ENCODE measurements around the gene CLEC17A.
A peak's percentile ranks its signal among the peaks of the same experiment; 100 is the strongest.
"Not testable (repeated sequence)": the region's sequence is repeated elsewhere in the genome, so short reads cannot be mapped to it uniquely, and the experiment has no call there.

CLEC17A gene

DNA sequence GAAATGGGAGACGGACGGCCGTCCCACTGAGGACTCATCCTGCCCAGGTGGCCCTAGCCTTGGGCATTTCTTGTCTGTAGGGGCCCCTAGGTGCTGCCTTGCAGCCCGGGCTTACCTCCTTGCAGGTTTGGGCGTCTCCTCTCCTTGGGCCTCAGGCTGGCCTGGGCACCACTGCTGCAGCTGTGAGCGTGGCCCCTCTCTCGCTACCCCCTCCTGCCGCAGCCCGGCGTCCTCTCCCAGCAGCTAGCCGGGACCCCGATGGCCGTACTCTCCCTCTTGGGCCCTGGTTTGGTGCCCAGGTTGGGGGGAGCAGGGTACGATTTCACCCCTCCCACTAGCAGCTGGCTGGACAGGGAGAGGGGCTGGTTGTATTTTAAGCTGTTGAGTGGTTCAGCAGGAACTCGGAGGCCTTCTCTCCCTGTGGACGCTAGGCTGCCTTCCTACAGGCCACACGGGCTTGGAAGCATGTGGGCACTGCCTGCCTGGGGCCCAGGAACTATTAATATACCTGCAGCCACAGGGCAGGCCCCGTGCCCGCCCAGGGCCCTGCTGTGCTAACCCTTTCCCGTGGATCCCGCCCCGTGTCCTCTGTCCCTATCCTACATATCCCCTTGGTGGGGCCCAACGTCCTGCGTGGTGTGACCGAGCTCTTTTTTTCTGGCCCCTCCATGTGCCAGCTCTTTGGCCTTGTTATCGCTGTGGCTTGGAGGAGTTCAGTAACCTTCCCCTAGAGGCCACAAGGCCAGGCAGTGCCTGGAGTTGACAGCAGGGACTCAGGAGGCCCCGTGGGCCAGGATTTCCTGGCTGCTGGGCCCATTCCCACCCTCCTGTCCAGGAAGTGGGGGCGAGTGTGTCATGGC lies 22.7 kb upstream of the CLEC17A start:
- no peak for DNase-seq

DNA sequence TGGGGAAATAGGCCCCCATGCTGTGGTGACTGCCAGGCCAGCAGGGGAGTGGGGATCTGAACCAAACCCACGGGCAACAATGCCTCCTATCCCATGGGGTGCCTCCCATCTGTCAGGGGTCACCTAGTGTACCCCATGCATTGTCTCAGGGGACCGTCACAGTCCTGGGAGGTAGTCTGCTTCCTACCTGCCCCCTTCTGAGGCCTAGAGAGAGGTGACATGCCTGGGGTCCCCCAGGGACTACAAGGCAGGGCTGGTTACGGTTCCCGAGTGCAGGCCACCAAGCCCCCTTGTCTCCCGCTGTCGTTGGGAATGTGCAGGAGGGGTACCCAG lies 22.1 kb upstream of the CLEC17A start:
- no peak for DNase-seq

DNA sequence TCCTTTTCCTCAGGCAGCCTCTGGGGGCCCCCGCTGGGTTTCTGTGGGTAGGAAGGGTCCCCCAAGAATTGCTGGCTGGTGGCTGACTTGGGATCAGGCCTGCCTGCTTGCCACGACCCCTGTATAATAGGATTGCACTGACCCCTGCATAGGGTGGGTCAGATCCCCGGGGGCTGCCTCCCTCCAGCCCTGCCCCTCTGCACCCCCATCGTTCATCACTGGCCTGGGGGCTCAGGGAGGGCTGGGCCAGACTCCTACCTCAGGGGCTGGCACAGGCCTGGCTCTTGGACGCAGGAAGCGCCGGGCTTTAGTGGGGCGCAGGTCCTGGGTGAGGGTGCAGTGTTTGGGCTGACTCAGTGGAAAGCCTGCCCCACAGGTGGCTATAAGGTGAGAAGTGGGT lies 21.6 kb upstream of the CLEC17A start:
- no peak for DNase-seq

DNA sequence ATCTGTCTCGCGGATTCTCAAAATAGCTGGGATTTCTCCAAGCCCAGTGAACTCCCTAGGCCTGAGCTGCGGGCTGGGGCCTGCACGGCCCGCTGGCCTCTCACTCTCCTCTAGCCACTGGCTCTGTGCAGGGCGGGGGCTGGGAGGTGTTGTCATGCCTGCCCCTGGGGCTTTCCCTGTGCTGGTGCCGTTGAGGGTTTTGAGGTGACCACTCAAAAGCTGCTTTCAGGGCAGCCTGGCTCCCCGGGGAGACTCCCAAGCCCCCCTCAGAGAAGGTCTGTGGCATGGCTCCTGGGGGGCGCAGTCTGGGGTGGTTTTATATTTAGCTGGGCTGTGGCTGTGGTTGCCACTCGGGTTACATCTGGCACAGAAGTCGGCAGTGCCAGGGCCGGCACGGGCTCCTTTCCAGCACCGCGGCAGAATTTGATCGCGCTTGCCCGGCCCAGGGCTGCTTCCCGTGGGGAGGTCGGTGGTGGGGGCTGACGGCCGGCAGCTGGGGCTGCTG lies 21.0 kb upstream of the CLEC17A start:
- DNase-seq: no peak

DNA sequence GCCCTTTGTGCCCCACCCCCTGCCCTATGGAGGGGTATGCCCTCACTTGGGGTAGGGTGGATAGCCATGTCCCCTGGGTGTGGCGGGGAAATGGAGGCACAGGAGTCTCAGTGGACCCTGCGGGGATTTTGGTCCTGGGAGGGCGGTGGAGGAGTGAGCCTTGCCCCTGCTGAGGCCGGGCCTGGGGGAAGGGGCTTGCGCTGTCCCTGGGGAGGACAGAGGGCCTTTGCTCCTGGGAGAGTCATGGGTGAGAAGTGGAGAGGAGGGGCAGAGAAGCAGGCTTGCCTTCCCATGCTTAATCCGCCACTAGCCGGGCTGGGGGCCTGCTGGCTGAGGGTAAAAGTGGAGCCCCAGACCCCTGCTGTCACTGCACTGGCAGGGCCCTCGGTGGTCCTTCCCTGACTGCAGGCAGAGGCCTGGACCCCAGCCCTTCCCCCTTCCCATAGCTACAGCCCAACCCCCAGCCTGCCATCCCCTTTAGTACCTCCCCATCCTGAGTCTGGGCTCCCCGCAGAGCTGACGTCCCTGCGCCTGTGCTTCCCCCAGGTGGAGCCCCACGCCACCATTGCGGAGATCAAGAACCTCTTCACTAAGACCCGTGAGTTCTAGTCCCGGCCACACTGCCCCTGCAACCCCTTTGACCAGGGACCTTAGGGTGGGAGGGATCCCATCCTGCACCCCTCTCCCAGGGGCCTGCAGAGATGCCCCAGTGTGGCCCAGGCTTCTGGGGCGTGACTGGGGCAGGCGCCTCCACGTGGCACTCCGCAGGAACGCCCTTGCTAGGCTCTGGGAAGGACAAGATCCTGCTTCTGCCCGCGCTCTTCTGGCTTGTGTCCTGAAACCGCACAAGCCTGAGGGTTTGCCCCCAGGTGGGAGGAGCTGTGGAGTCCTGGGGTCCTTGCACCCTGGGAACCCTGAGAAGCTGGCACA lies 20.0 kb upstream of the CLEC17A start:
- no peak for DNase-seq

DNA sequence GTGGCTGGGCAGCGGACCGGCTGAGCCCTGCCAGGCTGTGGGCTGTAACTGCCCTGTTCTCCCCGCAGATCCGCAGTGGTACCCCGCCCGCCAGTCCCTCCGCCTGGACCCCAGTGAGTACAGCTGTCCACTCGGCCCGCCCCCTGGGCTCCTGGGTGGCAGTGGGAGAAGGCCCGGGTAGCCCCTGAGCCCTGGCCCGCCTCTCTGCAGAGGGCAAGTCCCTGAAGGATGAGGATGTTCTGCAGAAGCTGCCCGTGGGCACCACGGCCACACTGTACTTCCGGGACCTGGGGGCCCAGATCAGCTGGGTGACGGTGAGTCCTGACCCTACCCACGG lies 19.3 kb upstream of the CLEC17A start:
- DNase-seq: no peak

DNA sequence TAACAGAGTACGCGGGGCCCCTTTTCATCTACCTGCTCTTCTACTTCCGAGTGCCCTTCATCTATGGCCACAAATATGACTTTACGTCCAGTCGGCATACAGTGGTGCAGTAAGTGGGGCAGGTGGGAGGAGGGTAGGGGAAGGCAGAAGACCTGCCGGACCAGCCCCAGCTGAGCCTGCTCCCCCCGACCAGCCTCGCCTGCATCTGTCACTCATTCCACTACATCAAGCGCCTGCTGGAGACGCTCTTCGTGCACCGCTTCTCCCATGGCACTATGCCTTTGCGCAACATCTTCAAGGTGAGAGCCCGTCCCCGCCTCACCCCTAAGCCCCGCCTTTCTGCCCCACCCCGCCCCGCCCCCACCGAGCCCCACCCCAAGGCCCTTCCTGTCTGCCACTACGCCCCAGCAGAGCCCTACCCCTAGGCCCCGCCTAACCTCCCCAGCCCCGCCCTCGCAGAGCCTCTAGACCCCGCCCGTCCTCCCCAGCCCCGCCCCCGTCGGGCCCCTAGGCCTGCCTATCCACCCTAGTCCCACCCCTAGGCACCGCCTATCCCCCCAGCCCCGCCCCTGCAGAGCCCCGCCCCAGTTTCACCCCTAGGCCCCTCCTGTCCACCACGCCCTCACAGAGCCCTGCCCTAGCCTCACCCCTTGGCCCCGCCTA lies 18.8 kb upstream of the CLEC17A start:
- peak; percentile 21 for DNase-seq

DNA sequence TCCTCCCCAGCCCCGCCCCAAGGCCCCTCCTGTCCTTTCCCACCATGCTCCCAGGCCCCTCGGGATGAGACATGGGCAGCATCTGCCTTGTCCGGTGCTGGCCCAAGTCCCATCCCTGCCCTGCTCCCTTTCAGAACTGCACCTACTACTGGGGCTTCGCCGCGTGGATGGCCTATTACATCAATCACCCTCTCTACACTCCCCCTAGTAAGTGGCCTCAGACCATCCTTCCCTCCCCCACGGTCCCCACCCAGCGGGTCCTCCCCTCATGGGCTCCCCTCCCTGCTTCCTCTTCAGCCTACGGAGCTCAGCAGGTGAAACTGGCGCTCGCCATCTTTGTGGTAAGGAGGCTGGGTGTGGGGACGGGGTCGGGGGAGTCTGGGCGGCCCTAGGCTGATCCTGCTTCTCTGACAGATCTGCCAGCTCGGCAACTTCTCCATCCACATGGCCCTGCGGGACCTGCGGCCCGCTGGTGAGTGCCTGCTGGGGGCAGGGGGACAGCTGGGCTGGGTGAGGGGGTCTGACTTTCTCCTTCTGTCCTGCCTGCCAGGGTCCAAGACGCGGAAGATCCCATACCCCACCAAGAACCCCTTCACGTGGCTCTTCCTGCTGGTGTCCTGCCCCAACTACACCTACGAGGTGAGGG lies 18.1 kb upstream of the CLEC17A start:
- not testable (repeated sequence) for DNase-seq

DNA sequence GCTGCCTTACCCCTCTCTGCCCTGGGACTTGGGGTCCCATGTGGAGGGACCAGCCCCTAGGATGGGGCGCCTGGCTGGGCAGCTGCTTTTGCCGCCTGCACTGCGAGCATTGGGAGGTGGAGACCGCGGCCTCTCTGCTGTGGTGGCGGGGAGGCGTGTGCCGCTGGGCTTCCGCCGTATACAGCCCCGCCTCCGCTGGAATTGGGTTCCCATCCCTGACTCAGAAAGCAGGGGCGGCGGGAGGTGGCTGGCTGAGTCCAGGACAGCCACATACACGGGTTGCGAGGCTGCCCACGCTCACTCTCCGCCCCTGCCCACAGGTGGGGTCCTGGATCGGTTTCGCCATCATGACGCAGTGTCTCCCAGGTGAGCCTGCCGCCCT lies 17.6 kb upstream of the CLEC17A start:
- no peak for DNase-seq

DNA sequence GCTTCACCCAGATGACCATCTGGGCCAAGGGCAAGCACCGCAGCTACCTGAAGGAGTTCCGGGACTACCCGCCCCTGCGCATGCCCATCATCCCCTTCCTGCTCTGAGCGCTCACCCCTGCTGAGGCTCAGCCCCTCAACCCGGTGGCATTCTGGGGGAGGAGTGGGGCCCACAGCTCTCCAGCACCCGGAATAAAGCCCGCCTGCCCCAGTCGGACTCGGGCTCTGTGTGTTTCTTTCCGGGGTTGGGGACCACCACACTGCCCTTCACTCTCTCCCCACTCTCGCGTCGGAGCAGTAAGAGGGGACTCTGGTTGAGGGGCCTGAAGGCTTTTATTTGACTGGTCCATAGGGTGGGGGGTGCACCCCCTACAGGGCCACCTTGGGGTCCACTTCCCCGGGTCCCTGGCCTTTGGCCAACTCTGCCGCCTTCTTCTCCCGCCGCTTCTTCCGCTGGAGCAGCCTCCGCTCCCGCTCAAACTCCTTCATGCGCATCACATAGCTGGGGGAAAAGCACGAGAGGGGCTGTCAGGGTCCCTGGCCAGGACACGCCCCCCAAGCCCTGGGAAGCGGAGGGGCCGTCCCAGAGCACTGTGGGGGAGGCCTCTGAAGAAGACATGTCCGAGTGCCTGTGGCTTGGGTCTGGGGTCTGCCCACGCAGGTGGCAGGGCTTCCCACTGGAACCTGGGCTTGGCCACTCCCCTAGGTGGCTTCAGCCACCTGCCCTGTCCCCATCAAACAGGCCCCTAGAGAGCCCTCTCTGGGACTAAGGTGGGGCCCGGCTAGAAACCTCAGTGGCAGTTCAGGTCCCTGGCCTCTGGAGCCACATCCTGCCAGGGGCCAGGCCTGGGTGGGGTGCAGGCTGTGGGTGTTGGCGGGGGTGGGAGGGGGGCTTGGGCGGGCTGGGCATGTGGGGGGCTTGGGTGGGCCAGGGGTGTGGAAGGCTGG lies 16.8 kb upstream of the CLEC17A start:
- DNase-seq: no peak

DNA sequence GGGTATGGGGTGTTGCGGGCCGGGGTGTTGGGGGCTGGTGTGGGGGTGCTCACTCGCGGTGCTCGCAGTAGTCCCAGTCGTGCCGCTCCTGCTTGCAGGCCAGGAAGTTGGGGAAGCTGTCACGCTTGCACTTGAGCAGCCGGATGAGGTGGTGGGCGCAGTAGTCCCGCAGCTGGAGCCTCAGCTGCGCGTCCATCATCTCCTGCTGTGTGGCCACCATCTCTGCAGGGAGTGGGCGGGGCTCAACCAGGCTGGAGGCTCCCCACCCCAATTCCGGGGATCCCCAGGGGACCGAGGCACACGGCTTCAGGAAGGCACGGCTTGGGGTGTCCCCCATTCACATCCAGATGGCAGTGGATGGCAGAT lies 16.2 kb upstream of the CLEC17A start:
- no peak for DNase-seq

DNA sequence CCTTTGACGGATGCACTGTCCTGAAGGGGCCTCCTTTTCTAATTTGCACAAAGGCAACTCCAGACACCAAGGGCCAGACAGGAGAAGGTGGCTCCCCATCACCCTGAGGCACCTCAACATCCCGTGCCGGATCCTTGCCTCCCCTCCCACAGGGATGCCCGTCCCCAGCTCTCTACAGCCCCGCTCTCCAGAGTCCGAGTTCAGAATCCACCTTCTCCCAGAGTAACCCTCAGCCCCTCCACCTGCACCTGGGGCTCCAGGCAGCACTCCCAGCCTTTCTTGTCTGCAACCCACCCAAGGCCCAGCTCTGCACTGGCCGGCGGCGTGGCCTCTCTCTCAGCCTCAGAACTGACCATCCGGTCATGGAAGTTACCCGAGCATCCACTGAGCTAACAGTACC lies 15.8 kb upstream of the CLEC17A start:
- DNase-seq: no peak

DNA sequence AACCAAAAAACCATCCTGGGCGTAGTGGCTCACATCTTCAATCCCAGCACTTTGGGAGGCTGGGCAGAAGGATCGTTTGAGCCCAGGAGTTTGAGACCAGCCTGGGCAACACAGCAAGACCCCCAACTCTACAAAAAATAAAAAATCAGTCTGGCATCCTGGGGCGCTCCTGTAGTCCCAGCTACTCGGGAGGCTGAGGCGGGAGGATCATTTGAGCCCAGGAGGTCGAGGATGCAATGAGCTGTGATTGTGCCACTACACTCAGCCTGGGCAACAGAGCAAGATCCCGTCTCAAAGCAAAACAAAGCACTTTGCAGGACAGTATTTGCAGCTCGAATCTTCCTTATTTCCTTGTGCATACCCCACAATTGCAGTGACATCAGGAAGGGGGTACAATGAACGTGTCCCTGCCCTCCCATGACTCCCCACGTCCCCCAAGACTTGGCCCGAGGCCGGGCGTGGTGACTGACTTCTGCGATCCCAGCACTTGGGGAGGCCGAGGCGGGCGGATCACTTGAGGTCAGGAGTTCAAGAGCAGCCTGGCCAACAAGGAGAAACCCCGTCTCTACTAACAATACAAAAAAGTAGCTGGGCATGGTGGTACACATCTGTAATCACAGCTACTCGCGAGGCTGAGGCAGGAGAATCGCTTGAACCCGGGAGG lies 11.9 kb upstream of the CLEC17A start:
- DNase-seq: no peak

DNA sequence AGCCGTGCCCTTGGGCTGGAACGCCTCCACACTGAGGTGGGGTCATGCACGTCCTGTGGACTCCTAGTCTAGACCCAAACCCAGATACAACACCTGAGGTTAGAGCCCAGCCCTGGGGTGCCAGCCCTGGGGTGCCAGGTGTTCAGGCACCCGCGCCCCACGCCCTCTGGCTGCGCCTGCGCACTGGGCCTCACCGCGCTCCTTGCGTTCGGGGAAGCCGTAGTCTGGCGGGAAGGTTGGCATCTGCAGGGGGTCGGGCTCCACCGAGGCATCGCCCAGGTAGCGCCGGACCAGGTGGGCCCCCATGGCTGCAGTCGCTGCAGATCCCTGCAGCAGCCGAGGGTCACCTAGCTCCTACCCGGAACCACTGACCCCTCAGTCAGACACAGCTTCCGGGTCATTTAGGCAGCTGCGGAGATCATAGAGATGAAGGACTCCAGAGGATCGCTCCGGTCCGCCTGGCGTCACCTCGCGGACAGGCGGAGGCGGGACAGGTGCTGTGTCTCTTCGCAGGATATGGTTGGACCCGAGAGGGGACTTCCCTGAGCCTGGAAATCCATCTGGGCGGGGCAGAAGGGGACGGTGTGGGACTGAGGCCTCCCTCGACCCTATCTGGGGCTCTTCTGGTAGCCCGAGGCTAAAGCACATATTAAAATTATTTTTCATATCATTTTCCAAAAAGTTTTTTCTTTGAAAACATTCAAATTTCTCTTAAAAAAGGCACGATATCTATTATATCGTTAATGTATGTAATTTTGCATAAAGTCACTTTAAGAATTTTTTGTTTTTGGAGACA lies 11.0 kb upstream of the CLEC17A start, which contains the start of gene NDUFB7:
TSS of gene NDUFB7 (minus strand) at position 372 of the 796 bp plus-strand sequence. CDS start at position 306, 66 bp downstream.
- peak; percentile 94 for DNase-seq

DNA sequence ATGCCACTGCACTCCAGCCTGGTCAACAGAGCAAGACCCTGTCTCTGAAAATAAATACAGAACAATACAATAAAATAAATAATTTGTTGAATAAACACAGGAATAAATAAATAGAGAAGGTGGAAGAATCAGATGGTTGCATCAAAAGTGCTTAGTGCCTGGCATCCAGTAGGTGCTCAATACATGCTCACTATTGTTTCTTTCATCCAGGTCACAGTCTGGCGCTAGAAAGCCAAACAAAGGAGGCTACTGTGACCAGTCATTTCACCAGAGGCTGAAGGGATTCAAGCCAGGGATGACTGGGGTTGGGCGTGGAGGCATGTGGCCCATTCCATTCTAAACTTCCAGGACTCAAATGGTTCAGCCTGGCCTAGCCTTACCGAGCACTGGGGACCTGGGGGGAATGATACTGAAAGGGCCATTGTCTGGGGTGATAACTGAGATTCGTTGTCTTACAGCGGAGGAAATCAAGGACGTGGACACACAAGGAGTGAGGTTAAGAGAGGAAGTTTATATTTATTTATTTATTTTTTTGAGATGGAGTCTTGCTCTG lies 7.4 kb upstream of the CLEC17A start:
- DNase-seq: no peak

DNA sequence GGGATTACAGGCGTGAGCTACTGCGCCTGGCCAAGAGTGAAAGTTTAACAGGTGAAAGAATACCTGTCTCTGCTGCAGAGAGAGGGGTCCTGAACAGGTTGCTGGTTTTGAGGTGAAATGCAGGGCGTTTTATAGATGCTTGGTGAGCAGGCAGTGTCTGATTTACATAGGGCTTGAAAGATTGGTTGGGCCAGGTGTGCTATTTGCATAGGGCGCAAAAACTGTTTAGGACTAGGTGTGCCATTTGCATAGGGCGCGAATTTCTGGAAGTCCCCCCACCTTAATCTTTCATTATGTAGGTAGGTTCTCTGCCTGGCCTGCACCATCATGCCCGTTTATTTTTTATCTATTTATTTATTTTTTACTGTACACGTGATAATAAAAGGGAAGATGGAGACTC lies 6.5 kb upstream of the CLEC17A start:
- DNase-seq: no peak

DNA sequence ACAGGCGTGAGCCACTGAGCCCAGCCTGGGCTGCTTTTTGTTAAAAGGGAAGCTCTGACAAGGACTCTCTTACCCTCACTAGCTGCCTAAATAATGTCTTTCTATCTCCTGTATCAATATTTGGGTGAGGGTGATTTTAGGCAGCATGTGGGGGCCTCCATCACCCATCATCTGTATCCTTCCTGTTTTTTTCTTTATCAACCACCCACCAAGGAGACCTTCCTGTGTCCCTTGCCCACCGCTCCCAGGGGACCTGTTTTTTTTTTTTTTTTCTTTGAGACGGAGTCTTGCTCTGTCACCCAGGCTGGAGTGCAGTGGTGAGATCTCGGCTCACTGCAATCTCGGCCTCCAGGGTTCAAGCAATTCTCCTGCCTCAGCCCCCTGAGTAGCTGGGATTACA lies 5.6 kb upstream of the CLEC17A start:
- no peak for DNase-seq

DNA sequence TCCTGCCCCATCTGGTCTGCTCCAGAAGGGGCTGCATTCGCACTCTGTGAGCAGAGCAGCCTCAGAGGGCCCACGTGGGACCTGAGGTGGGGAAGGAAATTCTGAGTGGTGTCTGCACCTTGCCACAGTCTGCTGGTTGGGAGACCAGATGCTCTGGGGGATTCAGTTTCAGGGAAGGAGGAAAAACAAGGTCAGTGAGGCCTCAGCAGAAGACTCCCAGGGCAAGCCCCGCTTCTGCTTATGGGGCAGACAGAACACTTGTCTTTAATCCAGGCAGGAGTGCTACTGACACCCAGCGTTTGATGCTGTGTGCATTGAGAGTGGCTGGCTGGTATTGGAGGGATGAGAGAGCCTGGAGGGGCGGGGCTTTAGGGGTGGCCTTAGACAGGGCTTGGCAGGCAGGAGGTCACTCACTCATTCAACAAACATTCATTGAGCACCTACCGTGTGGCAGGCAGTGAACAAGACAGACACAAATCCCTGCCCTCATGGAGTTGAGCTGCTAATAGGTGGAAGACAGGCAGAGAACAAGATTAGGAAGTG lies 4.9 kb upstream of the CLEC17A start:
- DNase-seq: no peak

DNA sequence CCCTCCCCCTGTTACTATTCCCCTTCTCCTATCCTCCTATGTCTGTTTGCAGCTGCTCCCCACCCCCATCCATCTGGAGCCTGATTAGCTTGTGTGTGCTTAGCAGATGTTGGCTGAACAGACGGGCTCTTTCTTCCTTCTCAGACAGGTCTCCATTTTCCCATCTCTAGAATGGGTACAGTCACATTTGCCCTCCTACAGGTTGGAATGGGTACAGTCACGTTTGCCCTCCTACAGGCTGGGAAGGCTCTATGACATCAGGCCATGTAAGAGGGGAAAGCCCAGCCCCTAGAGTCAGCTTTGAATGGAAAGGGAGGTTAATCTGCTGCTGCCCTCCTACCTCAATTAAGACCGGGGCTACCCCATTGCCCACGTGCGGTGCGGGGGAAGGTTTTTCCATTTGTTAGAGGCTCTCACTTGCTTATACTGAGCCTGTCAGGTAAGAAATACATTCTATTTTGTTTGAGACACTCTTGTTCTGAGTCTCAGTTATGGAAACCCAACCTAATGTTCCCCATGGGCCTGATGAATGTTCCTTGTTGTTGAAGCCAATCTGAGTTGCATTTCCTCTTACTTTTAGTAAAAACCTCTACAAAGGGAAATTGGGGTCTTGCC lies 2.2 kb upstream of the CLEC17A start:
- DNase-seq: no peak
